Tibial nerve (tissue), 4 donors: Measurements from ENCODE around the gene AMOTL1.

Experiments
- EP300 ChIP-seq, 2 donors: sonication (generic); formaldehyde crosslinking; IDR thresholded peaks; one replicate each; pipeline ENCODE4 v1.6.1; 2017; ENCODE audit warnings: antibody characterized with exemption in 2 of 2, mild to moderate bottlenecking in 1 of 2
- POLR2A ChIP-seq, 2 donors: fragments of 450-650 bp; IDR thresholded peaks; one replicate each; pipeline ENCODE4 v1.6.1; 2017; ENCODE audit warnings: antibody characterized with exemption in 2 of 2, mild to moderate bottlenecking in 2 of 2, moderate library complexity in 2 of 2
- TF ChIP-seq, protein P1 (sequence below), 5 experiments: fragments of 200-600 bp in 3 of 5; fragments of 450-650 bp in 2 of 5; sonication (generic) in 3 of 5; IDR thresholded peaks; one replicate each; pipeline ENCODE4 v1.5.1; 2016 to 2019; ENCODE audit warnings: antibody characterized with exemption in 5 of 5, mild to moderate bottlenecking in 3 of 5, moderate library complexity in 2 of 5

DNA sequence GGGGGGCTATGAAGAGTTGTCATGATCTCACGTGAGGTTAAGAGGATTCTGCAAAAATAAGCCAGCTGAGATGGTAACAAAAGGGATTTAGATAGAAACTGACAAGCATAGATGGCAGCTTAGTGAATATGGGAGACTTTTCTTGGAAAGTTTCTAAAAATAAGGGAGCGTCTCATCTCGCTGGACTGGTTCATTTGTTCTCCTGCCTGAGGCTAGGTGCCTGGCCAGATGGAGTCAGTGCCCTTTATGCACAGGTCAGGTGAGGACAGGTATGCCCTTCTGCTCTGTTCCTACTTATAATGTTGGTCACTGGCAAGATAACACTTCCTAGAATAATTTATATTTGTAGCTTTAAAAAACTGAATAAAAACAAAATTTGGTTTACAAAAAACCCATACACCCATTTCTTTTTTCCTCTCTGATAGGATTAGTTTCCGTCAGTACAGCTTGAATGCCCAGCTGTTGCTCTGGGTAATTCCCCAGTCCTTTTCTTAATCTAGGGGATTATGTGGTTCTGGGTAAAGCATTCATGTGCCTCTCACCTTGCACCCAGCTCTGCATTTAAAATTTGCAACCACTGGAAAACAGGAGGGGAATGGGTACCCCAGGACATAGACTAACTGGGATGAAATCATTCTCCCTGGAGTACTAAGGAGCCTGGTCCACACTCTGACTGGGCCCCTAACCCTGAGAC, 90.0 kb downstream of the AMOTL1 start:
- TF ChIP-seq POLR2A (IDR thresholded peaks at IDR 0.05), result no peak
- no peak for TF ChIP-seq EP300 (IDR thresholded peaks at IDR 0.05)
- TF ChIP-seq, protein P1, sequence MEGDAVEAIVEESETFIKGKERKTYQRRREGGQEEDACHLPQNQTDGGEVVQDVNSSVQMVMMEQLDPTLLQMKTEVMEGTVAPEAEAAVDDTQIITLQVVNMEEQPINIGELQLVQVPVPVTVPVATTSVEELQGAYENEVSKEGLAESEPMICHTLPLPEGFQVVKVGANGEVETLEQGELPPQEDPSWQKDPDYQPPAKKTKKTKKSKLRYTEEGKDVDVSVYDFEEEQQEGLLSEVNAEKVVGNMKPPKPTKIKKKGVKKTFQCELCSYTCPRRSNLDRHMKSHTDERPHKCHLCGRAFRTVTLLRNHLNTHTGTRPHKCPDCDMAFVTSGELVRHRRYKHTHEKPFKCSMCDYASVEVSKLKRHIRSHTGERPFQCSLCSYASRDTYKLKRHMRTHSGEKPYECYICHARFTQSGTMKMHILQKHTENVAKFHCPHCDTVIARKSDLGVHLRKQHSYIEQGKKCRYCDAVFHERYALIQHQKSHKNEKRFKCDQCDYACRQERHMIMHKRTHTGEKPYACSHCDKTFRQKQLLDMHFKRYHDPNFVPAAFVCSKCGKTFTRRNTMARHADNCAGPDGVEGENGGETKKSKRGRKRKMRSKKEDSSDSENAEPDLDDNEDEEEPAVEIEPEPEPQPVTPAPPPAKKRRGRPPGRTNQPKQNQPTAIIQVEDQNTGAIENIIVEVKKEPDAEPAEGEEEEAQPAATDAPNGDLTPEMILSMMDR (IDR thresholded peaks at IDR 0.05), result no peak
